Subcutaneous abdominal adipose tissue (tissue), 5 donors: ENCODE data around the gene CHSY1.
A peak's percentile ranks its signal among the peaks of the same experiment; 100 is the strongest.

Experiments
- H3K27ac ChIP-seq: one replicate; pipeline ENCODE4 v1.7.0; 2013; ENCODE audit warnings: low read depth, mild to moderate bottlenecking, inconsistent platforms, low read length, moderate library complexity
- H3K27me3 ChIP-seq, 5 donors: one replicate each; pipeline ENCODE4 v1.7.0; 2013; ENCODE audit warnings: low read length in 5 of 5, inconsistent platforms in 1 of 5; ENCODE audit not compliant: control insufficient read depth in 5 of 5, insufficient read depth in 4 of 5
- H3K36me3 ChIP-seq, 5 donors: one replicate each; pipeline ENCODE4 v1.7.0; 2013; ENCODE audit warnings: low read length in 5 of 5; ENCODE audit not compliant: control insufficient read depth in 5 of 5, insufficient read depth in 5 of 5
- H3K4me1 ChIP-seq, 5 donors: one replicate each; pipeline ENCODE4 v1.7.0; 2013; ENCODE audit warnings: low read length in 5 of 5, mild to moderate bottlenecking in 3 of 5, moderate library complexity in 1 of 5; ENCODE audit not compliant: control insufficient read depth in 5 of 5, insufficient read depth in 5 of 5
- H3K4me3 ChIP-seq, 5 donors: one replicate each; pipeline ENCODE4 v1.7.0; 2013; ENCODE audit warnings: low read length in 5 of 5, low read depth in 1 of 5
- H3K9ac ChIP-seq, 5 donors: one replicate each; pipeline ENCODE4 v1.7.0; 2013; ENCODE audit warnings: low read length in 5 of 5, mild to moderate bottlenecking in 4 of 5, moderate library complexity in 3 of 5
- H3K9me3 ChIP-seq, 5 donors: one replicate each; pipeline ENCODE4 v1.7.0; 2013; ENCODE audit warnings: low read length in 5 of 5; ENCODE audit not compliant: control insufficient read depth in 5 of 5
- donor health status: healthy.
- donor health status: healthy.
- donor health status: healthy.
- donor health status: healthy.
- donor health status: healthy.

CHSY1 gene

DNA sequence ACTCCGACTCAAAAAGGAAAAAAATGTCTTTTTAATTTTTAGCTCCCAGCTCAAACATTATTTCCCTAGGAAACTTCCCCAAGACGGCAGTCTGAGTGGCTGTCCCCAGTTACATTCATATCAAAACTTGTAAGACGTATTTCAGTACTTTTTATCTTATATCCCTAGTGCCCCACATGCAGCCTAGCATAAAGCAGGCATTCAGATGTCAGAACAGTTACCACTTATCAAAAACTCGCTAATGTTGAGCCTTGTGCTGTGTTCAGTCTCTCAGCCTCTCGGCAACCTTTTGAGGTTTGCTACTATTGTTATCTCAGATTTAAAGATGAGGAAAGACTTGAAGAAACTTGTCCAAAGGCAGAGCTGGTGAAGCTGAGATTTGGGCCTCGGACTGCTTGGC is 32.1 kb upstream of the CHSY1 start:
- no peak overlapping the region for H3K4me3 ChIP-seq
- no peak overlapping the region for H3K9ac ChIP-seq
- H3K9me3 ChIP-seq = no peaks in the 10 kb centered on the region
- H3K27me3 ChIP-seq = no peaks in the 10 kb centered on the region
- H3K36me3 ChIP-seq = peaks cover 38 to 73% (median 60%) of the 10 kb centered on the region in 5 donors
- H3K4me1 ChIP-seq = peaks cover 0 to 3% (median 0%) of the 10 kb centered on the region in 5 donors
- no peak overlapping the region for H3K27ac ChIP-seq

DNA sequence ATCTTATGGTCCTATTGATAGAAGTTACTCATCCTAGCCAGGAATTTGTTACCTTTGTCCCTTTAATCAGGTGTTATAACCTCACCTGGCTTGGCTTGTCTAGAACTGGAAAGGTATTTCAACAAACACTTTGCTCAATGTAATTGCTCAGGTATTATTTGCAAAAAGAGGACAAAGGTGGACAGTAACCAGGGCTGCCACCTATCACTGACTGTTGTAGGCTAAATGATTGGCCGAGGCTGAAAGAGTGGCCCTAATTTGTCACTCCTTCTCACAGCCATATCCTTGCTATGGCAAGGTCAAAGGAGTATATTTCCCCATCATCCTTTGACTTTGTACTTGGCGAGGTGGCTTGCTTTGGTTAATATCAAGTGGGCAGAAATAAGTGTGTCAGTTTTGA is 28.2 kb upstream of the CHSY1 start:
- H3K9me3 ChIP-seq = no peaks in the 10 kb centered on the region
- H3K27me3 ChIP-seq = no peaks in the 10 kb centered on the region
- no peak overlapping the region for H3K27ac ChIP-seq
- no peak overlapping the region for H3K9ac ChIP-seq
- H3K4me1 ChIP-seq = peaks cover 0 to 22% (median 19%) of the 10 kb centered on the region in 5 donors
- H3K4me3 ChIP-seq = no peak overlapping the region
- peaks cover 25 to 54% (median 41%) of the 10 kb centered on the region in 5 donors for H3K36me3 ChIP-seq

DNA sequence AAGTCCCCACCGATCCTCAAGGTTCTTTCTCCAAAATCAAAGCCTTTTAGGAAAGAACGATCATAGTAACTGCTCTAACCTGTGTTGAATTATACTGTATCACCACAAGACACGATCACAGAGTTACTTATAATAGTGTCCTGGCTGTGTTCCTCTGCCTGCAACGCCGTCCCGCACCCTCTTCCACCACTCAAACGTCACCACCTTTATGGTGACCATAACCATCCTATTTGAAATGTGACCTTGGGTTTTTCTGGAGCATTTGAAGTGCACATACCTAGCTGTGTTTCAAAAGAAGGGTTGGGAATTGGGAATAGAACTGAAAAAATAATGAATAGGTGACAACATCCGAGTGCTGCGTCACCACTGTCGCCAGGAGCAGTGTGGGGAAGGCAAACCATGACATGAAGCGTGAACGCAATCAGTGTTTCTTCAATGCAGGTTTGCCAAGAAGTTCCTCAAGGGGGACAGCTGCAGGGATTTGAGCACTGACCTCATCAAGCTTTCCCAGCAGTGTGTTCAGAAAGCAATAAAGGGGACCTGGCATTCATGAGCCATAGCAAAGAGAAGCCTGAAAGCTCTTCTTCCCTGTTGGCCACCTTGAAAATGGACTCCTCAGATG is 26.2 kb upstream of the CHSY1 start:
- no peaks in the 10 kb centered on the region for H3K27me3 ChIP-seq
- H3K4me3 ChIP-seq = peak overlapping the region; percentile 61 to 96 (median 89)
- no peaks in the 10 kb centered on the region for H3K9me3 ChIP-seq
- H3K4me1 ChIP-seq = peaks cover 0 to 22% (median 19%) of the 10 kb centered on the region in 5 donors
- H3K36me3 ChIP-seq = peaks cover 30 to 56% (median 48%) of the 10 kb centered on the region in 5 donors
- H3K9ac ChIP-seq = peak overlapping the region in 4 of 5 donors; percentile 28 to 90 (median 41)
- no peak overlapping the region for H3K27ac ChIP-seq

DNA sequence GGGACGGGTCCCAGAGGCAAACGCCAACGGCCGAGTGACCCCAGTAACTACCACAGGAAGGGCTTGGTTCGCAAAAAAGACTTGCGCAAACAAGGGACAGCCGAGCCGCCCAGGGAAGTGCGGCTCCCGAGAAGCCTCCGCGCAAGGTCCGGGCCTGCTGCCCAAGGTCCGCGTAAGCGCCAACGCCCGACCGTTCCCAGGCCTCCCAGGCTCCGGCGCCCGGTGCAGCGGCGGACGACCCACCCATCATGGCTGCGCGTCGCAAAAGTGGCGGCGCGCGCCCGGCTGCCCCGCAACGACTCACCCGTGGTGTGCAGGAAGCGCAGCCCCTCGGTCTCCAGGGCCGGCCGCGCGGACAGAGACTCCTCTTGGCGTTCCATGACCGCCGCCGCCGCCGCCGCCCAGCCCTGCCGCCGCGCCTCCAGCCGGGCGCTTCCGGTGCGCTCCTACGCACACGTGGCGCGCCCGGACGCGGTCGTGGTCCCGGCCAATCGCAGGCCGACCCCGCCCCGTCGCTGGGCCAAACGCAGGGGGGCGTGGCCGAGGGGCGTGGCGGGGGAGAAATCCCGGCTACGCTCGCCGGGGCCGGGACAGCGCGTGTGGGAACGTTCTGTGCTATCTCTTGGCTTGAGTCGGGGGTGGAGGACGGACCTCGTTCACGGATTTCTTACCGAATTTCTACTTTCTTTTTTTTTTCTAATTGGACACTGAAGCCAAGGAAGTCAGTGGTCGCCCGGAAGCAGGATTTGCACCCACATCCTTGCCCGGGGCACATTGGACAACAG is 25.4 kb upstream of the CHSY1 start, which contains the start of gene SELENOS:
Gene SELENOS (minus strand): TSS at position 448 of the 785 bp plus-strand sequence. CDS start 68 bp downstream, at position 380.
- Histone ChIP-seq H3K27me3 (no peaks in the 10 kb centered on the region), H3K4me3 (peak within 1 kb of the TSS; percentile 82 to 96 (median 92)), H3K4me1 (peaks cover 0 to 22% (median 19%) of the 10 kb centered on the region in 5 donors), H3K27ac (peak within 1 kb of the TSS; percentile 84), H3K9ac (peak within 1 kb of the TSS; percentile 83 to 92 (median 87)), H3K9me3 (no peaks in the 10 kb centered on the region), H3K36me3 (peaks cover 29 to 56% (median 46%) of the 10 kb centered on the region in 5 donors)

DNA sequence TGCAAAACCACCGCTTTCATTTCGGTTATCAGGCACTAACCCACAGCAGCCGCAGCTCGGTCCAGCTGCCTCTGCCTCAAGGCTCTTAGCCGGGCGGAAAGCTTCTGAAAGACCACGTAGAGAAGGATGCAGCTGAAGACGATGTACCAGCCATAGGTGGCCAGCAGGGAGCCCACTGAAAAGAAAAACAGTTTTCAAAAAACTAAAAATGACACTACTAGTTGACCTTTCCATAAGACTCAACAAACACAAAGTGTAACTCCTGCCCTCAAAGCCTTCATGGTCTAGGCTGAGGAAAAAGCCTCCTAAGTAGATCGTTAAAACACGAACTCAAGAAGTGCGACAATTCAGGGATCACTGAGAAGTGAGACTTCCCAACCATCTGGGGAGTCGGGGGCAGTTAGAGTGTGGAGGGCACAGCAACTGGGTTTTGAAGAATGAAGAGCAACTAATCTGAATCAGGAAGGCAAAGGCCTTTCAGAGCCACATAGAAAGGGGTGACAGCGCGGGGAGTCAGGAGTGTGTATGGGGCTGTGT is 24.7 kb upstream of the CHSY1 start:
- peak overlapping the region; percentile 83 to 92 (median 87) for H3K9ac ChIP-seq
- peaks cover 29 to 56% (median 49%) of the 10 kb centered on the region in 5 donors for H3K36me3 ChIP-seq
- peaks cover 0 to 22% (median 19%) of the 10 kb centered on the region in 5 donors for H3K4me1 ChIP-seq

DNA sequence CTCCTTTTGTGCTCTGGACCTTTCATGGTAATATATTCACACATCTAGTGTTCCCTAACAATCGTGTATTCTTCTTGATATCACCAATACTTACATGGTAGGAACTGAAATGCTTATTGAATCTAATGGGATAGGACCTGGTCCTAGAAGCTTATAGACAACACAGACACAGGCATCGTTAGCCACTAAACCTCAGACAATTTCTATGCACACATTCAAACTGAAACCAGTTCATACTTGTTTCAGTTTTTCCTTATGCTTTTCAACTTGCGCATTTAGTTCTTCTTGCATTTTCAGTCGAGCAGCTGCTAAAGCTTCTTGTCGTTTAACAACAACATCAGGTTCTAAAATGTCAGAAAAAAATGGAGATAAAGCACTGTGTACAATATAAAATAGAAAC is 23.2 kb upstream of the CHSY1 start:
- Histone ChIP-seq H3K27ac (no peak overlapping the region), H3K4me3 (no peak overlapping the region), H3K9ac (peak overlapping the region in 1 of 5 donors; percentile 11), H3K27me3 (no peaks in the 10 kb centered on the region), H3K4me1 (peaks cover 0 to 22% (median 19%) of the 10 kb centered on the region in 5 donors), H3K9me3 (no peaks in the 10 kb centered on the region), H3K36me3 (peaks cover 34 to 58% (median 52%) of the 10 kb centered on the region in 5 donors)

More for the DNA sequence above, 24.7 kb upstream of the CHSY1 start:
- no peaks in the 10 kb centered on the region for H3K27me3 ChIP-seq
- H3K4me3 ChIP-seq = peak overlapping the region; percentile 82 to 96 (median 92)
- no peaks in the 10 kb centered on the region for H3K9me3 ChIP-seq
- H3K27ac ChIP-seq = peak overlapping the region; percentile 84

DNA sequence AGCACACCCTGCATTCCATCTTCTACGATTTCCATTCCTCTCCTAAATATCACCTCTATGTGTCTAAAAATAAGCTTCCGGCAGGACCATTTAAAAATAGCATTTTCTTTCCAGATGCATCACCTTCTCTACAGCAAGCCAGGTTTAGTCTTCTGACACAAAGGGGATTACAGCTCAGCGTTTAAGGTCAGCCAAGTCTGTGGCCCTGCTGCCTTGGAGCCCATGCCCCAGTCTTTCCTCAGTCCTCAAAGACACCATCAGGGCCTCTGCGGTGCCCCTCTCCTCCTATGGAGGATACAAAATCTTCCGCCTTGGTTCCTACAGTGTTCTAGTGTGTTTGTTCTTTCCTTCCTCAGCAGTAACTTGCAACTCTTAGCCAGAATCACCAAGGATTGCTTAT is 21.7 kb upstream of the CHSY1 start:
- H3K4me1 ChIP-seq = peaks cover 0 to 22% (median 19%) of the 10 kb centered on the region in 5 donors
- no peak overlapping the region for H3K9ac ChIP-seq
- H3K27me3 ChIP-seq = no peaks in the 10 kb centered on the region
- H3K27ac ChIP-seq = no peak overlapping the region
- peaks cover 28 to 68% (median 58%) of the 10 kb centered on the region in 5 donors for H3K36me3 ChIP-seq
- H3K9me3 ChIP-seq = no peaks in the 10 kb centered on the region
- H3K4me3 ChIP-seq = no peak overlapping the region

DNA sequence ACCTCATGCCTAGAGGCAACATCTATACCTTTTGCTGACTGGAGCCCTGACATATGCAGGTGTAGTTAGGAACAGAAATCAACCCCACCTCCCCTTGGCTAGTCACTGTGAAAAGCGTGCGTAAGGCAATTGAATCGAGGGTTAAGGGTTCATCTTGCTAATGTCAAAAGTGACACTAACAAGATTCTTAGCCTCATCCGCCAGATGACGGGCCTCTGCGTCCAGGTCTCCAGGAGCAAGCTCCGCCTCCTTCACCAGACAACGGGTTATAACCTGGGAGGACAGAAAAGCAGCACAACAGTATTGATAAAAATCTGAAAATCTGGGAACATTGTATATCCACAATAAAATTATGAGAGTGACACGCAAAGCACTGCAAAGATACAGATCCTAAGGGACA is 20.7 kb upstream of the CHSY1 start:
- no peak overlapping the region for H3K27ac ChIP-seq
- peaks cover 0 to 21% (median 17%) of the 10 kb centered on the region in 5 donors for H3K4me1 ChIP-seq
- peaks cover 28 to 68% (median 58%) of the 10 kb centered on the region in 5 donors for H3K36me3 ChIP-seq
- no peak overlapping the region for H3K9ac ChIP-seq
- H3K4me3 ChIP-seq = no peak overlapping the region
- no peaks in the 10 kb centered on the region for H3K27me3 ChIP-seq
- no peaks in the 10 kb centered on the region for H3K9me3 ChIP-seq

DNA sequence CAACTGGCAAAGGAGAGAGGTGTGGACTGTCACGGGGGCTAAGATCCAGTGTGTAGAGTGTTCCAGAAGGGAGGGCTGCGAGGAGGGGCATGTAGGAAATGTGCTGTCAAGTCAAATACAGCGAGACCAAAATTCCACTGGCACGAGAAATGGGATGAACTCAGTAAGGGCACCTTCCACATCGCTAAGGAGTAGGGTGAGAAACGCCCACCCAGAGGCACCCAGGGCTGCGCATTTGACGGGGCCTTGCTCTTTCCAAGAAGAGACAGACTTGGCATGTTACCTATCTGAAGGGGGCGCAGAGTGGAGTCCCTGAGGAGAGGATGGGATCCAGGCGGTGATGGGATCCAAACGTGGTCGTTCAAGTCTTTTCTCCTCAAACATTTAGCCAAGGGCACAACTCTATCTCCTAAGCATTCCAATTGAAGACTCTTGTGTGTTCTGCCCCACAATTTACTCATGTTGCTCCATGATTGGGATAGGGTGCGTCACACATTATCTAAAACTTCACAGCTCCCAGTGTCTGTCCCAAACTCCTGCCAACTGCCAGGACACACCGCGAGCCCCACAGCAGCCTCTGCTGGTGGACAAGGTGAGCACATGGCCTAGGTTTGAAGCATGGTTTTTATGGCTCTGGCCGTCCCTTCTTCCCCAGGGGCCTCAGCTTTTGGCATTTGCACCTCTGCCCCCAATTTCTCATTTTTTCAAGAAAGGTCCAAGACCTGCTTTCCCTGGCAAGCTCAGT is 17.8 kb upstream of the CHSY1 start:
- Histone ChIP-seq H3K36me3 (peaks cover 23 to 59% (median 52%) of the 10 kb centered on the region in 5 donors), H3K9me3 (no peaks in the 10 kb centered on the region), H3K27me3 (no peaks in the 10 kb centered on the region), H3K4me3 (no peak overlapping the region), H3K4me1 (peaks cover 5 to 27% (median 21%) of the 10 kb centered on the region in 5 donors), H3K9ac (no peak overlapping the region), H3K27ac (no peak overlapping the region)
